Hematopoietic multipotent progenitor cell treated with erythropoietin and hydrocortisone succinate and interleukin-3 and kit ligand, for 8 days (in vitro differentiated cells): ENCODE measurements around the gene ACP4.
"Not testable (repeated sequence)": the region's sequence is repeated elsewhere in the genome, so short reads cannot be mapped to it uniquely, and the experiment has no call there.

Experiments
- DNase-seq: peaks from one replicate; pipeline ENCODE4 v3.0.0-alpha.2; 2015

ACP4 gene

GRCh38 chr19:50797781-50798658 lies 7.8 kb downstream of the ACP4 start:
- no peak for DNase-seq

GRCh38 chr19:50798659-50799546 lies 8.7 kb downstream of the ACP4 start:
- no peak for DNase-seq

DNA sequence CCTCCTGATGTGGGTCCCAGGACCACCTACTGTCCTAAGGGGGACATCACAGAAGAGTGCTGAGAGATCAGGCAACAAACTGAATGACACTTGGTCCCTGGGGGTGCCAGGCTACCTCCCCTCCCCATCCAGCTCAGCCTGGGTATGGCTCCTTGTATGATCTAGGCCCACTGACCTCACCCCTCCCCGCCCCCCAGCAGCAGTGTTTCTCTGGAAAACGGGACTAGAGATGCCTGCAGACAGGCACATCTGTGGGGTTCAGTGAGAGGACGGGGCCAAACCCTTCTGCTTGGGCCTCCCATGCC lies 9.3 kb downstream of the ACP4 start:
- no peak for DNase-seq

- DNase-seq, result no peak
Measured at GRCh38 chr19:50801107-50801506, 10.9 kb downstream of the ACP4 start.

- peak; percentile 53 for DNase-seq
Measured at GRCh38 chr19:50803633-50804419, 13.6 kb downstream of the ACP4 start.

GRCh38 chr19:50804420-50805272 lies 14.4 kb downstream of the ACP4 start:
- peak; percentile 99 for DNase-seq

DNA sequence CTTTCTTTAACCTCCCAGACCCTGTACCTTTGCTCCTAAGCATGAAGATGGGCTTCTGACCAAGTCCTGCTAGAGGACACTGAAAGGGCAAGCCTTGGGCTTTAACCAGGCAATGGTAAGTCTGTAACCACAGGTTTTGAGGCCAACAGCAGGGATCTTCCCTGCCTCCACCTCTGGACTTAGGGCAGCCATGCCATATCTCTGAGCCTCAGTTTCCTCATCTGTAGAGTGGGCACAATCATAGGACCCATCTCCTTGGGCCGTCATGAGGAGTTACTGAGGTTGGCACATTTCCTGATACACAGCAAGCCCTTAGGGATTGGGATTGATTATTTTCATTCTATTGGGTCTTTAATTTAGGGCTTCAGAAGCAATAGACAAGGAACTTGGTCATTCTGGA lies 18.6 kb downstream of the ACP4 start:
- no peak for DNase-seq

- not testable (repeated sequence) for DNase-seq
Measured at GRCh38 chr19:50811622-50812238, 21.5 kb downstream of the ACP4 start.

DNA sequence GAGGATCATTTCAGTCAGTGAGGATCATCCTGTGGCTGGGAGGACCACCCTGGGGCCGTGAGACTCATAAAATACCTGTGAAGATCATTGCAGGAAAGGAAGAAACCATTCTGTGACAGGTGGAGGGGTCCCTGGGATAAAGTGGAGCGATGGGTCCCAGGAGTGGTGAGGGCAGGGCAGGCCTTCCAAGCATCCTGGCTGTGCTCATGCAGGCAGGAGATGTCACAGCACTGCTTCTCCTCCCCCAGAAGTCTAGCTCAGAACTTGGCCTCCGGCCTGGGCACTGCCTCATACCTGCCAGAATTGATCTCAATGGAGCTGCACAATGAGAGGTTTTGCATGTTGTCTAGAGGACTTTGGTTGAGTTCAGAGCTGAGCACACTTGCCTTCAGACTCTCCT lies 22.3 kb downstream of the ACP4 start:
- DNase-seq, result no peak

DNA sequence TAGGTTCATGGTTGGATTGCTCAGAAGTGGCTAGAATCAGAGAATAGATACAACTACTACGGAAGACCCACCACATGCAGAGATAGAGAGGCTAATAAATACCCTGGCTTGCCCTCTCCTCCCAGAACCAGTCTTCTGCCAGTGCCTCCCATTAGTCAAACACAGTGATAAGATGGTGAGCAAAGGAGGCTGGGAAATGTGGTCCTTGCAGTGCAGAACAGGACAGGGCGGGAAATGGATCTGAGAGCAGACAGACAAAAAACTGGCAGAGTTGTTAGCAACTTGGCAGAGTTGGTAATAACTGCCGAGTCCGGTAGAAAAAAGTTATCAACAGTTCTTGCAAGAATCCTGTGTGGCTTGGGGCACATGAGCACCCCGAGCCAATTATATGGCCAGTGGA lies 24.7 kb downstream of the ACP4 start:
- DNase-seq, result no peak

- DNase-seq, result no peak
Measured at GRCh38 chr19:50815439-50815838, 25.2 kb downstream of the ACP4 start.

DNA sequence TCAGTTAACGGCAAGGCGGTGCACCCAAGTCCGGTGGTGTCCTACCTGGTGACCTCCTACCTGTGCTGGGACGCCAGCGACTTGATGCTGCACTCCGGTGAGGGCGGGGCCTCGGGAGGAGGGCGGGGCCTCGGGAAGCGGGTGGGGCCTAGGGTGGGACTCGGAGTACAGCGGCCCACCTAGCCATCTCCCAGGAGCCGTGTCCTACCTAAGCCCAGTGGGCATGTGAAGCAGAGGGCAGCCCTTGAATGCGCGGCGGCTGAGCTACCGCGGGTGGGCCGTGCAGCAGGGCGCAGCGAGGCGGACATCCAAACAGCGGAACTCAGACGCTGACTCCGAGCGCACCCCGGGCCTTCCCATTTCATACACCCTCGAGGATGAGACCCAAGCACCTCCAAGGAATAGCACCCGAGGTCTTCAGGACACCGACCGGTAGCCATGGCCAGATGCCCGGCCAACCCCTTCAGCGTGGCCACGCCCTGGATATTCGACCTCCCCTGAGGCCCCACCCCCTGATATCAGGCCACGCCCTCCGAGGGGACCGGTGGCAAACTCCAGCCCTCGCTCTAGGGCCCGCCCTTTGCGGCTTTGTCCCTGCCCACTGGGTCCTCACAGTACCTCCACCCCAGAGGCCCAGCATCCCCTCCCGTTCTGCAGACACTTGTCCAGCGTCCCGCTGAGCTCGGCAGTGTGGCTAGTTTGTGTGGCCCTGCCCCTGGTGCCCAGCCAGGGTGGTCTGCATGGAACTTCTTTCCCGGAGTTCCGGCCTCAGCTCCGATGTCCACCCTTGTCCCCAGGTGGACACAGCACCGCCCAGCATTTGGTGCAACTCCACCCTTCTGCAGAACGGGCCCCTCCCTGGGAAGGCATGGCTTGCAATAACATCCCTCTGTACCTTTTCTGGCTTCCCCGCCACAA lies 28.0 kb downstream of the ACP4 start:
- peak; percentile 72 for DNase-seq

GRCh38 chr19:50818859-50819472 lies 28.8 kb downstream of the ACP4 start:
- no peak for DNase-seq

GRCh38 chr19:50819636-50820035 lies 29.4 kb downstream of the ACP4 start:
- DNase-seq, result no peak

- DNase-seq, result no peak
Measured at GRCh38 chr19:50820086-50820485, 29.9 kb downstream of the ACP4 start.

DNA sequence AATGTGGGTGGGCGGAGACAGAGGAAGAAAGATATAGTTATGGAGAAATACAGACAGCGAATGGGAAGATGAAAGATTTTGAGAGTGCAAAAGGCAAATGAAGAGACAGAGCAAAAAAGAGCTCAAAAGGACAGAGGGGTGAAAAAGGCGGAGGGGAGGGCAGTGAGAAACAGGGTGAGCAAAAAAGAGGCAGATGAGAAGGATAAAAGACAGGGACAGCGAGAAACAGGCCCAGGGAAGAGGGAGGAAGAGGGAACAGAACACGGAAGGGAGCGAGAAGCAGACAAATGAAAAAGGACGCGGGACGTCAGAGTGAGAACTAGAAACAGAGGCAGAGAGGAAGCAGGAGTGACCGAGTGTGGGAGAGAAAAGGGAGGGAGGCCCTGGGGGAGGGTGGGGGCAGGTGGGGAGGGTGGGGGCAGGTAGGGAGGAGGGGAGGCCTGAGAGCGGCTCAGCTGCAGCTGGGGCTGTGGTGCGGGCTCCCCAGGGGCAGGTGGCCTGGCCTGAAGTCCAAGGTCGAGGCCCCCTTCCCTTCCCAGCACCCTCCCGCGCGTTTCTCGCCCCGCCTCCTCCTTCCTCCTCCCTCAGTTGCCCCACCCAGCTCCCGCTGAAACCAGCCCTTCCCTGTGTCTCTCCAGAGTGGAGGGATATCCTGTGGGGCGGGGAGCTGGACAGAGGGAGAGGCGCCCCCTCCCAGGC lies 30.5 kb downstream of the ACP4 start:
- no peak for DNase-seq

- no peak for DNase-seq
Measured at GRCh38 chr19:50821248-50821612, 31.0 kb downstream of the ACP4 start.

- no peak for DNase-seq
Measured at GRCh38 chr19:50821622-50822021, 31.4 kb downstream of the ACP4 start.

GRCh38 chr19:50822661-50823208 lies 32.5 kb downstream of the ACP4 start:
- DNase-seq, result no peak
